ENCODE data around the gene ARHGAP29.
"Not testable (repeated sequence)": the region's sequence is repeated elsewhere in the genome, so short reads cannot be mapped to it uniquely, and the experiment has no call there.

The ARHGAP29 gene

DNA sequence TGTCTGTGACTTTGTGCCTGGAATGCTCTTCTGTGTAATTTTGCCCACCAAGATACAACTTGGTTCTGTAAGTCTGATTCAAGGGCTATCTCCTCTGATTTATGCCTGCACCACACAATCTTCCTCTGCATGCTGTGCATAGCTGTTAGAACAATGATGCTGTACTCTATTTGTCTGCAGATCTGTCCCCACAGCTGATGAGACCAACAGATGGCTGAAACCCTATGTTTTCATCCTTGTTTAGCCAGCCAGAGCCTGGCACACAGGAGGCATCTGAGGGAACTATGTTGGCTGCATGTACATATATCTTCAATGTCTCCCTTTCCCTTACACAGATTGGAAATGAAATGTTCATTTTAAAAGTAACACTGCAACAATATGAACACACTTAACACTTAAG lies 58.5 kb downstream of the ARHGAP29 start:
- H3K27ac ChIP-seq (ENCODE audit: low read depth, low read length), result no peak overlapping the region
- H3K36me3 ChIP-seq (ENCODE audit: control insufficient read depth, insufficient read depth, low read length), result peaks cover 44% of the 10 kb centered on the region
- no peaks in the 10 kb centered on the region for H3K4me1 ChIP-seq (ENCODE audit: control insufficient read depth, insufficient read depth, low read length)
- H3K4me3 ChIP-seq (ENCODE audit: low read depth, low read length), result no peak overlapping the region
- H3K9me3 ChIP-seq (ENCODE audit: control insufficient read depth, insufficient read depth, low read depth, low read length), result no peaks in the 10 kb centered on the region
- no peaks in the 10 kb centered on the region for H3K27me3 ChIP-seq (ENCODE audit: control insufficient read depth, insufficient read depth, low read length)
- no peak overlapping the region for H3K9ac ChIP-seq (ENCODE audit: low read length)

GRCh38 chr1:94169126-94169525 lies 68.3 kb downstream of the ARHGAP29 start:
- Histone ChIP-seq H3K36me3 (ENCODE audit: control insufficient read depth, insufficient read depth, low read length) (peaks cover 5% of the 10 kb centered on the region), H3K4me3 (ENCODE audit: low read depth, low read length) (no peak overlapping the region), H3K4me1 (ENCODE audit: control insufficient read depth, insufficient read depth, low read length) (no peaks in the 10 kb centered on the region), H3K9ac (ENCODE audit: low read length) (no peak overlapping the region), H3K27me3 (ENCODE audit: control insufficient read depth, insufficient read depth, low read length) (no peaks in the 10 kb centered on the region), H3K27ac (ENCODE audit: low read depth, low read length) (no peak overlapping the region), H3K9me3 (ENCODE audit: control insufficient read depth, insufficient read depth, low read depth, low read length) (0 out of 2 replicates have a peak, but pooled peaks cover 6% of the 10 kb centered on the region)

- Histone ChIP-seq H3K9ac (ENCODE audit: low read length) (no peak overlapping the region), H3K27ac (ENCODE audit: low read depth, low read length) (no peak overlapping the region), H3K4me1 (ENCODE audit: control insufficient read depth, insufficient read depth, low read length) (peaks cover 3% of the 10 kb centered on the region; the same call in 1 of the 2 replicates), H3K9me3 (ENCODE audit: control insufficient read depth, insufficient read depth, low read depth, low read length) (0 out of 2 replicates have a peak, but pooled peaks cover 6% of the 10 kb centered on the region), H3K36me3 (ENCODE audit: control insufficient read depth, insufficient read depth, low read length) (no peaks in the 10 kb centered on the region), H3K4me3 (ENCODE audit: low read depth, low read length) (no peak overlapping the region), H3K27me3 (ENCODE audit: control insufficient read depth, insufficient read depth, low read length) (no peaks in the 10 kb centered on the region)
Observed at GRCh38 chr1:94165843-94166242, 71.5 kb downstream of the ARHGAP29 start.

GRCh38 chr1:94164885-94165284 lies 72.5 kb downstream of the ARHGAP29 start:
- H3K27ac ChIP-seq (ENCODE audit: low read depth, low read length); H3K4me1 ChIP-seq (ENCODE audit: control insufficient read depth, insufficient read depth, low read length); H3K9ac ChIP-seq (ENCODE audit: low read length); H3K9me3 ChIP-seq (ENCODE audit: control insufficient read depth, insufficient read depth, low read depth, low read length); H3K36me3 ChIP-seq (ENCODE audit: control insufficient read depth, insufficient read depth, low read length); H3K4me3 ChIP-seq (ENCODE audit: low read depth, low read length); H3K27me3 ChIP-seq (ENCODE audit: control insufficient read depth, insufficient read depth, low read length): not testable (repeated sequence)

DNA sequence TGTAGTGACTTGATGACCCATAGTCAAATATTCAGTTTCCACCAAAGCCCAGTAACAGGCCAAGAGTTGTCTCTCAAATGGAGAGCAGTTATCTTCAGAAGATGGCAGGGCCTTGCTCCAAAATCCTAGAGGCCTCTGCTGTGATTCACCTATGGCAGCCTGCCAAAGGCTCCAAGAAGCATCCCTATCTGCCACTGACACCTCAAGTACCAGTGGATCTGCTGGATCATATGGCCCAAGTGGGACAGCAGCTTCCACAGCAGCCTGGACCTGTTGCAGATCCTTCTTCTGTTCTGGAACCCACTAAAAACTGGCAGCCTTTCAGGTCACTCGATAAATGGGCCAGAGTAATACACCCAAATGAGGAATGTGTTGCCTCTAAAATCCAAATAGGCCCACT lies 73.3 kb downstream of the ARHGAP29 start:
- not testable (repeated sequence) for H3K9ac ChIP-seq (ENCODE audit: low read length); H3K4me1 ChIP-seq (ENCODE audit: control insufficient read depth, insufficient read depth, low read length); H3K4me3 ChIP-seq (ENCODE audit: low read depth, low read length); H3K36me3 ChIP-seq (ENCODE audit: control insufficient read depth, insufficient read depth, low read length); H3K9me3 ChIP-seq (ENCODE audit: control insufficient read depth, insufficient read depth, low read depth, low read length); H3K27ac ChIP-seq (ENCODE audit: low read depth, low read length); H3K27me3 ChIP-seq (ENCODE audit: control insufficient read depth, insufficient read depth, low read length)

GRCh38 chr1:94163249-94163648 lies 74.1 kb downstream of the ARHGAP29 start:
- not testable (repeated sequence) for H3K4me1 ChIP-seq (ENCODE audit: control insufficient read depth, insufficient read depth, low read length); H3K27me3 ChIP-seq (ENCODE audit: control insufficient read depth, insufficient read depth, low read length); H3K9me3 ChIP-seq (ENCODE audit: control insufficient read depth, insufficient read depth, low read depth, low read length); H3K27ac ChIP-seq (ENCODE audit: low read depth, low read length); H3K4me3 ChIP-seq (ENCODE audit: low read depth, low read length); H3K36me3 ChIP-seq (ENCODE audit: control insufficient read depth, insufficient read depth, low read length); H3K9ac ChIP-seq (ENCODE audit: low read length)

DNA sequence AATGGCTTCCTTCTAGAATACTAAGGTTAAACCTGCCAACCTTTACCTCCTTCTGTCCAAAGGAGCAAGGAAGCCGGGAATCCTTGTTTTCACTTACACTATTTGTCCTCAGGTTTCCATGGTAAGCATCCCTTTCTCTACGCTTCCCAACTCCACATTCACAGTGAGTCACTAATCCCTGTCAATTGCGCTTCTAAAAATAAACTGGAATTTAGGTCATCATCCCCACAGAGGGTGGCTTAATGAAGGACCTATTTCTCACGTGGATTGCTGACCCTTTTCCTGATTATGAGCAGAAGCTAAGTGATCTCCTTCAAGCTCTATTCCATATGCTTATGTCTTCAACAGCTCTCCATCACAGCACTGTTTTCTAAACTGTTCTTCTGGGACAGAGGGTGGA lies 76.6 kb downstream of the ARHGAP29 start:
- H3K27ac ChIP-seq (ENCODE audit: low read depth, low read length), result no peak overlapping the region
- H3K9me3 ChIP-seq (ENCODE audit: control insufficient read depth, insufficient read depth, low read depth, low read length), result 0 out of 2 replicates have a peak, but pooled peaks cover 5% of the 10 kb centered on the region
- peaks cover 7% of the 10 kb centered on the region; the same call in 1 of the 2 replicates for H3K4me1 ChIP-seq (ENCODE audit: control insufficient read depth, insufficient read depth, low read length)
- H3K9ac ChIP-seq (ENCODE audit: low read length), result no peak overlapping the region
- no peak overlapping the region for H3K4me3 ChIP-seq (ENCODE audit: low read depth, low read length)
- H3K27me3 ChIP-seq (ENCODE audit: control insufficient read depth, insufficient read depth, low read length), result no peaks in the 10 kb centered on the region
- H3K36me3 ChIP-seq (ENCODE audit: control insufficient read depth, insufficient read depth, low read length), result no peaks in the 10 kb centered on the region

GRCh38 chr1:94156096-94156625 lies 81.2 kb downstream of the ARHGAP29 start:
- Histone ChIP-seq H3K36me3 (ENCODE audit: control insufficient read depth, insufficient read depth, low read length) (no peaks in the 10 kb centered on the region), H3K27me3 (ENCODE audit: control insufficient read depth, insufficient read depth, low read length) (no peaks in the 10 kb centered on the region), H3K4me1 (ENCODE audit: control insufficient read depth, insufficient read depth, low read length) (peaks cover 7% of the 10 kb centered on the region; the same call in 1 of the 2 replicates), H3K9ac (ENCODE audit: low read length) (no peak overlapping the region), H3K27ac (ENCODE audit: low read depth, low read length) (no peak overlapping the region), H3K4me3 (ENCODE audit: low read depth, low read length) (no peak overlapping the region), H3K9me3 (ENCODE audit: control insufficient read depth, insufficient read depth, low read depth, low read length) (no peaks in the 10 kb centered on the region; the same call in 1 of the 2 replicates)

DNA sequence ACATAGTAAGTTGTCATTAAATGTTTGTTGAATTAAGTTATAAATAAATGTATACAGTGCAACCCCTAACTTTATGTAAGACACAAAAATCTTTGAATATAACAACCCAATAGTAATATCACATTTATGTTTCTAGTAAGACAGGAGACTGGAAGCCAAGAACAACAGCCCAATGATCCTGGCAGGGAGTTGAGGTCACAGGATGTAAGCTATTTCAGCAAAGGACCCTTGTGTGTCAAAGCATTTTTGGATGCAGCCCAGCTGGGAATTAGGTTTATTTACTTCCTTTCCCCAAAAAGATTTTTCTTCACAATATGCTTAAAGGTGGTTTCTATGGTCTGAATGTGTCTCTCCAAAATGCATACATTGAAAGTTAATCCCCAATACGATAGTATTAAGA lies 82.4 kb downstream of the ARHGAP29 start:
- H3K27ac ChIP-seq (ENCODE audit: low read depth, low read length), result no peak overlapping the region
- H3K9ac ChIP-seq (ENCODE audit: low read length), result no peak overlapping the region
- H3K4me3 ChIP-seq (ENCODE audit: low read depth, low read length), result no peak overlapping the region
- no peaks in the 10 kb centered on the region; the same call in 1 of the 2 replicates for H3K9me3 ChIP-seq (ENCODE audit: control insufficient read depth, insufficient read depth, low read depth, low read length)
- no peaks in the 10 kb centered on the region; the same call in 1 of the 2 replicates for H3K4me1 ChIP-seq (ENCODE audit: control insufficient read depth, insufficient read depth, low read length)
- H3K36me3 ChIP-seq (ENCODE audit: control insufficient read depth, insufficient read depth, low read length), result no peaks in the 10 kb centered on the region
- no peaks in the 10 kb centered on the region for H3K27me3 ChIP-seq (ENCODE audit: control insufficient read depth, insufficient read depth, low read length)

DNA sequence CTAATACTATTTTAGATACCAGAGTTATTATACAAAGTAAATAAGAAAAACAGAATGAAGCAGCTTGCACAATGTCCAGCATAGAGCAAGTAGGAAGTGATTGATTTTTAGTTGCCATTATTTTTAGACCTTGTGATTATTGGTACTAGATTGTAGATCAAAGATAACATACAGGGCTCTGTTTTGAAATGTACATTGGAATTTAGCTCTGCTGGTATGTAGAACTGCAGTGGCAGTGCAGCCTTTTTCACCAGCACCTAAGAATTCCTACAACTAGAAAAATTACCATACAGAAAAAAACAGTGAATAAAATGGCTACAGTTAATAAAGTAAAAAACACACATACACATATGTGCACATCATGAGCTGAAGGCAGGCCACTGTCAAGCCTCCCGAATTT lies 84.3 kb downstream of the ARHGAP29 start:
- Histone ChIP-seq H3K9ac (ENCODE audit: low read length) (no peak overlapping the region), H3K36me3 (ENCODE audit: control insufficient read depth, insufficient read depth, low read length) (no peaks in the 10 kb centered on the region), H3K27ac (ENCODE audit: low read depth, low read length) (no peak overlapping the region), H3K4me3 (ENCODE audit: low read depth, low read length) (no peak overlapping the region), H3K9me3 (ENCODE audit: control insufficient read depth, insufficient read depth, low read depth, low read length) (no peaks in the 10 kb centered on the region; the same call in 1 of the 2 replicates), H3K27me3 (ENCODE audit: control insufficient read depth, insufficient read depth, low read length) (no peaks in the 10 kb centered on the region), H3K4me1 (ENCODE audit: control insufficient read depth, insufficient read depth, low read length) (peaks cover 7% of the 10 kb centered on the region; the same call in 1 of the 2 replicates)

- H3K4me1 ChIP-seq (ENCODE audit: control insufficient read depth, insufficient read depth, low read length); H3K27me3 ChIP-seq (ENCODE audit: control insufficient read depth, insufficient read depth, low read length); H3K9ac ChIP-seq (ENCODE audit: low read length); H3K36me3 ChIP-seq (ENCODE audit: control insufficient read depth, insufficient read depth, low read length); H3K9me3 ChIP-seq (ENCODE audit: control insufficient read depth, insufficient read depth, low read depth, low read length); H3K4me3 ChIP-seq (ENCODE audit: low read depth, low read length); H3K27ac ChIP-seq (ENCODE audit: low read depth, low read length): not testable (repeated sequence)
Observed at GRCh38 chr1:94149166-94149565, 88.2 kb downstream of the ARHGAP29 start.

- no peak overlapping the region for H3K4me3 ChIP-seq (ENCODE audit: low read depth, low read length)
- H3K4me1 ChIP-seq (ENCODE audit: control insufficient read depth, insufficient read depth, low read length), result peaks cover 14% of the 10 kb centered on the region
- H3K36me3 ChIP-seq (ENCODE audit: control insufficient read depth, insufficient read depth, low read length), result no peaks in the 10 kb centered on the region
- no peak overlapping the region for H3K27ac ChIP-seq (ENCODE audit: low read depth, low read length)
- no peaks in the 10 kb centered on the region for H3K9me3 ChIP-seq (ENCODE audit: control insufficient read depth, insufficient read depth, low read depth, low read length)
- no peaks in the 10 kb centered on the region for H3K27me3 ChIP-seq (ENCODE audit: control insufficient read depth, insufficient read depth, low read length)
- H3K9ac ChIP-seq (ENCODE audit: low read length), result no peak overlapping the region
Observed at GRCh38 chr1:94146273-94146672, 91.1 kb downstream of the ARHGAP29 start.
